GM19023 (cell line): ENCODE results near the gene HIKESHI.

Experiments used
- ATAC-seq: cut with Tn5 transposase; IDR thresholded peaks from one replicate; pipeline ENCODE4 v1.9.1; 2021; ENCODE audit warnings: mild to moderate bottlenecking, moderate library complexity; ENCODE audit not compliant: unreplicated experiment

The HIKESHI gene

DNA sequence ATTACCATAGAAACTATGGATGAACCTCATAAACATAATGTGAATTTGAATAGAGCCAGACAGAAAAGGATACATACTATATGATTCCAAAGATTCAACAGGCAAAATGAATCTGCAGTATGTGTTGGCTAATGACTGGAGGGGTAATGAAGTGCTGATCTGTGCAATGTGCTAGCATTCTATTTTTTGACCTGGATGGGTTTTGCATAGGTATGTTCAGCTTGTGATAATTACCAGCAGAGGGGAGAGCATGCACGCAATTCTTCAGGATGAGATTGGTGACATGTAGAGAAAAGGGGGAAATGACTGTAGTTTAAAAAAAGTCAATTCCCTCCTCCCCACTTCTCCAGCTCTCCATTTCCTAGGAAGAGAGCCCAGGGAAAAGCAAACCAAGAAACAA is 72.0 kb downstream of the HIKESHI start:
- no peak for ATAC-seq

DNA sequence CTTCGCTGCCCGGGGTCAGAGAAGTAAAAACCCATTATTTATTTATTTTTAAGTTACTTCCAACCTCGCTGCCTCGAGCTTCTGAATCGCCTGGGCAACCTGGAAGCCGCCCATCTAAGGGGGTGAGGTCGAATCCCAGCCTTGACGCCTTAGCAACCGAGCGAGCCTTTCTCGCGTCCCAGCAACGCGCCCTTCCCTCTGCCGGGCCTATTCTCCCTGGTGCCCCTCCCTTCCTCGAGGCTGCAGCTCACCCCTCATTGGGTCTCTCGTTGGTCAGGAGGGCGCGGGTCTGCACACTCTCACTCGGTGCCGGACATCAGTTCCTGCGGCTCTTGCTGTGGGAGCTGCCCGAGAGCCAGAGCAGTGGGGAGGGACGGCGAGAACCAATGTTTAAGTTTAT is 72.5 kb downstream of the HIKESHI start, which contains the start of gene CCDC81:
TSS of gene CCDC81 (plus strand) at position 302 of the 400 bp plus-strand sequence. CDS start 277 bp downstream, outside the sequence.
- ATAC-seq, result no peak

DNA sequence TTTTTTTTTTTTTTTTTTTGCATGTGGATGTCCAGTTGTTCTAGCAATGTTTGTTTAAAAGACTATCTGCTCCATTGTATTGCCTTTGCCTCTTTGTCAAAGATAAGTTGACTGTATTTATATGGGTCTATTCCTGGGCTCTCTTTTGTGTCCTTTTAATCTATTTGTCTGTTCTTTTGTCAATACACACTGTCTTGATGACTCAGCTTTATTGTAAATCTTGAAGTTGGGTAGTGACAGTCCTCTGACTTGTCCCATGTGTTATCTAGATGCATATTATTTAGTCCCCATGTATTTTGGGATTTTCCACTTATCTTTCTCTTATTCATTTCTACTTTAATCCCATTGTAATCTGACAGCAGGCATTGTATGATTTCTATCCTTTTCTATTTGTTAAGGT is 75.9 kb downstream of the HIKESHI start:
- no peak for ATAC-seq

DNA sequence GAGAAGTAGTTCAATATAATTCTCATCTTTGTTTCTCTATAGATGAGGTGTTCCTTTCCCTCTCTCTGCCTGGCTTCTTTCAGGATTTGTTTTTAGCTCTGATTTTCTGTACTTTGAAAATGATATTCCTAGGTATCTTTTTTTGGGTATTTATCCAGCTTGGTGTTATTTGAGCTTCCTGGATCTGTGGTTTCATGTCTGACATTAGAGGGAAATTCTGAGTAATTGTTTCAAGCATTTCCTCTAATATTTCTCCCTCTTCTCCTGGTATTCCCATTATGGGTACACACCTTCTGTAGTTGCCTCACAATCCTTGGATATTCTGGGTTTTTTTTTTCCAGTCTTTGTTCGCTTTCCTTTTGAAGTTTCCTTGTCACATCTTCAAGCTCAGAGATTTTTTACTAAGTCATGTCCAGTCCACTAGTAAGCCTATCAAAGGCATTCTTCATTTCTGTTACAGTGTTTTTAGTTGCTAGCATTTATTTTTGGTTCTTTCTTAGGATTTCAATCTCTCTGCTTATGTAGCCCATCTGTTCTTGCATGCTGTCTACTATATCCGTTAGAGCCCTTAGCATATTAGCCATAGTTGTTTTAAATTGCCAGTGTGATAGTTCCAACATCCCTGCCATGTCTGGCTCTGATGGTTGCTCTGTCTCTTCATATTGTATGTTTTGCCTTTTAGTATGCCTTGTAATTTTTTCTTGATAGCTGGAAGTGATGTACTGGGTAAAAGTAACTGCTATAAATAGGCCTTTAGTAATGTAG is 78.4 kb downstream of the HIKESHI start:
- no peak for ATAC-seq

DNA sequence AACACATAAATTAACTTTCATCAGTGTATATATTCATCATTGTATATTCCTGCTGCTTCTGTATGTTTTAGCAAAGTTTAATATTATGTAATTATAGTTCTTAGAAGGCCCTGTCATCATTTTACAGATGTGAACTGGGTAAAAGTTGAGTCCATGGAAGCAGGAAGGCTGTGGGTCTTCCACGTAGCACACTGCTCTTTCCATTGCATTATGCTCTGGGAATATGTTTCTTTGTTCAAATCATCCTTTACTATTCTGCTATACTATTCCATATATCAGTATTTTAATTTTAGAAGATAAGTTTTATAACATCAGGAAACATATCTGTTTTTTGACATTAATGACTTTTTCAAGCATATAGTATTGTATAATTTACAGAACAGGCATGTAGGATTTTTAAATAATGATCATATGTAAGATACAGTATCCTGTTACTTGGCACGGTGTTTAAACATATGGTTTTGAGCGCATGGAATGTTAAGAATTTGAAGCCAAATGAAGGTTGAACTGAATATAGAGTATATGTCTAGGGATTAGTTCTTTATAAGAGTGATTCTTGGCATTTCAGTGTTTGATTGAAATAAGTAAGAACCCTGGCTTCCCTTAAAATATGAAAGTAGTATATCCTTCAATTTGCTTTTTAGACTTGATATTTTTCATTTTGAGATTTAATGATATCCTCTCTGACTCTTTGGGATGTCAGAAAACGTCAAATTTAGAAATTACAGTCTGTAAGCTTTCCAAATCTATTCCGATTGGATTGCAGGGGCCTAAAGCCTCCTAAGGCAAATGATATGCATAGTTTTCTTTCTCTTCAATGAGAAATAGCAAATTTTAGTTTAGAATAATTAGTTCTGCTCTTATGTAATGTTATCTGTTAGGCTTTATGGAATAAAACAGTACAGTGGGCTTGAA is 81.3 kb downstream of the HIKESHI start:
- no peak for ATAC-seq

DNA sequence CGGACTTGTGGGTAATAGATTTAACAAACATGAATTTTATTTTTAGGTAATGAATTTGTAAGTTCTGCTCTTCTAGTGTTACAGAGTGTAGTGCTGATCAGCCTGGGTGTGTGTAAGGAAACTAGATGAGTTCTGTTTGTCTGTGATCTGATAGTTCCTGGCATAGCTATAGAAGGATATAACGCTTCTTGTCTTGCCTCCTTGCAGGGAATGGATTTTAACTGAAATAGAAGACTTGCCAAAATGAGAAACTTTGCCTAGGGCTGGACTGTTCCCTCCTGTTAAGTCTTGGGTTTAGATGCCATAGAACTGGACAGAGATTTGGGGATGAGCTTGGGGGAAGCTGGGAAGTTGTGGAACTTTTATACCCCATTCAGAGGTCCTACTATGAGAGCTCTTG is 84.2 kb downstream of the HIKESHI start:
- ATAC-seq, result no peak

DNA sequence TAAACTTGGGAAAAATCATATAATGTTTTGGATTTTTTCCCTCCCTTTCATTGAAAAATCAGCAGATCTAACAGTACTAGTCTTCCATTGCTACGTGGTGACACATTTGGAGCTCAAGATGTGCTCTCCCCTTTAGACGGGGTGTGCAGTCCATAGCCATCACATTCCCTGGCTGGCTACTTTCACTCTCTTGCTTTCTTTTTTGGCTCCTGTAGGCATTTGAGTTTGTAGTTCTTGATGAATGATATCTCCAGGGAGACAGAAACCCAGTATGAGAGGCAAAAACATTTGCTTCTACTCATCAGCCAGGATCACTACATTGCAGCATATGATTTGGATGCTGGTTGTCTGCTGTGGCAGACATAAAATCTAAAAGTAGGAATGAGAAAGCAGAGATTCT is 84.7 kb downstream of the HIKESHI start:
- no peak for ATAC-seq

DNA sequence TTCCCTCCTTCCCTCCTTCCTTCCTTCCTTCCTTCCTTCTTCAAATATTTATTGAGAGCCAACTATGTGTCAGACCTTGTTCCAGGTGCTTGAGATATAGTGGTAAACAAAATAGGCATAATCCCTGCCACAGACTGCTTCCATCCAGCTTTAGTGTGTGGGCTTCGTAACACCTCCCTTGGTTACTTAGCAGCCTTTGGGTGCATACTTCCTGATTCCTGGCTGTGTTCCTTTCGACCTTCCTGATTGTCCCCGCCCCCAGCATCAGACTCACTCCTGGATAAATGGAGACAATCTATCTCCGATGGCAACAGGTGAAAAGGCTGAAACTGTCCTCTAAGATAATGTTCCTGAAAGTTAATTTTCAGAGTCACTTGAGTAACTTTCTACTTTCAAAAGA is 86.2 kb downstream of the HIKESHI start:
- no peak for ATAC-seq

DNA sequence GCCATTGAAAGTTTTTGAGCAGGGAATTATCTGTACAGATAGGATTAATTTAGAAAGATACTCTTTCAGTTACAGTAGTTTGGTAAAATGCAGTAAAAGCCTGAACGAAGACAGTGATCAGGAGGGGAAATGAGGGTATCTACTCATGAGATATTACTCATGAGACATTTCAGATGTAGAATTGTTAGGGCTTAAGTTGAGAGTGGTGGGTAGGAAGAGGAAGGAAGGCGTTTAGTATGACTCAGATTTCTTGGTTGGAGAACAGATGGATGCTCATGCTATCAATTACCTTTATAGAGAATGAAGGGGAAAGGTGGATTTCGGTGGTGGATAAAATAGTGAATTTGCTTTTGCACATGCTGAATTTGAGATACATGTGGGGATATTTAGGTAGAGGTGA is 88.4 kb downstream of the HIKESHI start:
- no peak for ATAC-seq

DNA sequence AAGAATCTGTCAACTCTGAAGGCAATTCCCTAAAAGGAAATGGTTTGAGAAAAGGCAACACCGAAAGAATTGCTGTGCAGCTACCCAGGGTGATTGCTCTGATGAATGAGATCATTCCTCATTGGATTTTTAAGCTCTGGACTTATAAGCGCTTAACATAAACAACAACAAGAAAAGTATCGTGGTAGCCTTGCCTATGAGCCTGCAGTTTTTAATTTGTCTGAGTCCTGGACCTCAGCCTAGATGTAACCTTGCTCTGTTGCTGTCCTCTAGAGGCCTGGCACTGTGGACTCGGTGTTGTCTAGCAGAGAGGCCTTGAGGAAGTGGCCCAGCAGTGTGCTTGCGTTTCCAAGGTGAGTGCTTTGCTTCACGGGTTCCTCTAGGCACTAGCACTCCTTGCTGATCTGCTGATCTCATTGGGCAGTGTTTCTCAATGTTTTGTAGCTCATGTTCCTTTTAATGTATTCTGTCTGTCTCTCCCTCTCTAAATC is 93.1 kb downstream of the HIKESHI start:
- no peak for ATAC-seq
